NCI-H748 treated with DMSO at 0.1 percent for 48 hours (cell line): ENCODE results near the gene ATXN7L3B.

ENCODE experiments used
- DNase-seq: peaks from one replicate; lab custom pipeline; 2025; lab: John Stamatoyannopoulos, UW

Gene ATXN7L3B

GRCh38 chr12:74551291-74551690 is 13.7 kb downstream of the ATXN7L3B start:
- DNase-seq, result no peak

- DNase-seq, result no peak
These were observed 14.6 kb downstream of the ATXN7L3B start for GRCh38 chr12:74552201-74552600.

GRCh38 chr12:74559728-74560127 is 22.1 kb downstream of the ATXN7L3B start:
- DNase-seq, result no peak

- DNase-seq, result no peak
These were observed 26.3 kb downstream of the ATXN7L3B start for GRCh38 chr12:74563927-74564326.

- no peak for DNase-seq
These were observed 40.9 kb downstream of the ATXN7L3B start for GRCh38 chr12:74578486-74578885.

- no peak for DNase-seq
These were observed 41.8 kb downstream of the ATXN7L3B start for GRCh38 chr12:74579446-74579845.

GRCh38 chr12:74579981-74580380 is 42.3 kb downstream of the ATXN7L3B start:
- no peak for DNase-seq

GRCh38 chr12:74581439-74581838 is 43.8 kb downstream of the ATXN7L3B start:
- no peak for DNase-seq

- no peak for DNase-seq
These were observed 46.9 kb downstream of the ATXN7L3B start for GRCh38 chr12:74584483-74585062.

GRCh38 chr12:74586251-74586650 is 48.6 kb downstream of the ATXN7L3B start:
- DNase-seq, result no peak
